GM06990 (cell line): ENCODE results near the gene PES1.

Source experiments
- DNase-seq: peaks from one replicate; pipeline ENCODE4 v3.0.0-alpha.2; 2011; ENCODE audit not compliant: insufficient read length; ENCODE audit errors: extremely low read depth
- H3K27me3 ChIP-seq: replicated peaks from 2 replicates; pipeline ENCODE4 v1.6.0; 2011; ENCODE audit warnings: low read length; ENCODE audit not compliant: control insufficient read depth, insufficient read depth
- H3K36me3 ChIP-seq: 2 replicates; pipeline ENCODE4 v1.5.1; 2011; ENCODE audit warnings: low read length; ENCODE audit not compliant: control insufficient read depth, insufficient read depth
- H3K4me3 ChIP-seq: replicated peaks from 2 replicates; pipeline ENCODE4 v1.5.1; 2011; ENCODE audit warnings: low read depth, mild to moderate bottlenecking, control low read depth, low read length
- CTCF ChIP-seq: IDR thresholded peaks from 2 replicates; pipeline ENCODE4 v1.5.1; 2011; ENCODE audit warnings: low read length, control low read depth, mild to moderate bottlenecking, inconsistent platforms; ENCODE audit not compliant: insufficient read depth, poor library complexity, severe bottlenecking

The PES1 gene

GRCh38 chr22:30575859-30576258 lies 15.9 kb downstream of the PES1 start:
- TF ChIP-seq CTCF: no peak
- Histone ChIP-seq H3K36me3 (peaks cover 37% of the 10 kb centered on the region), H3K27me3 (no peaks in the 10 kb centered on the region), H3K4me3 (no peak overlapping the region)
- no peak for DNase-seq

GRCh38 chr22:30574997-30575671 lies 16.6 kb downstream of the PES1 start:
- H3K4me3 ChIP-seq: no peak overlapping the region
- H3K36me3 ChIP-seq: peaks cover 31% of the 10 kb centered on the region
- DNase-seq: no peak
- no peak for TF ChIP-seq CTCF
- no peaks in the 10 kb centered on the region for H3K27me3 ChIP-seq

- TF ChIP-seq CTCF: no peak
- Histone ChIP-seq H3K36me3 (peaks cover 24% of the 10 kb centered on the region), H3K27me3 (no peaks in the 10 kb centered on the region; the same call in 1 of the 2 replicates), H3K4me3 (no peak within 1 kb of the TSS)
- DNase-seq: no peak
These were observed 17.4 kb downstream of the PES1 start, which contains the start of gene GAL3ST1 for GRCh38 chr22:30574095-30574981. TSS of gene GAL3ST1 (minus strand) at chr22:30574665. CDS start at chr22:30557392, 17,273 bp downstream.

GRCh38 chr22:30573594-30574094 lies 18.1 kb downstream of the PES1 start:
- H3K4me3 ChIP-seq: no peak overlapping the region
- DNase-seq: no peak

More at GRCh38 chr22:30573594-30574094, 18.1 kb downstream of the PES1 start:
- H3K36me3 ChIP-seq: peaks cover 17% of the 10 kb centered on the region
- H3K27me3 ChIP-seq: no peaks in the 10 kb centered on the region; the same call in 1 of the 2 replicates
- no peak for TF ChIP-seq CTCF
